T-helper 2 cell treated with Interferon-gamma antibody and Interleukin-4, amounts not matched to agents 5 μg/mL and 100 μg/mL, for 36 hours (primary cell): ENCODE results near the gene LRRC70.
"Not testable (repeated sequence)": the region's sequence is repeated elsewhere in the genome, so short reads cannot be mapped to it uniquely, and the experiment has no call there.

Source experiments
- DNase-seq: peaks from one replicate; pipeline ENCODE4 v3.0.0; 2021; ENCODE audit warnings: low spot score
- H3K27ac Mint-ChIP-seq: one replicate; pipeline ENCODE4 v1.8.0; 2021; ENCODE audit warnings: mild to moderate bottlenecking, mixed read lengths
- H3K27me3 Mint-ChIP-seq: one replicate; pipeline ENCODE4 v1.8.0; 2021; ENCODE audit warnings: low read depth, mixed read lengths
- H3K36me3 Mint-ChIP-seq: one replicate; pipeline ENCODE4 v1.8.0; 2021; ENCODE audit warnings: low read depth, mixed read lengths
- H3K4me1 Mint-ChIP-seq: one replicate; pipeline ENCODE4 v1.8.0; 2021; ENCODE audit warnings: low read depth, mixed read lengths
- H3K4me3 Mint-ChIP-seq: one replicate; pipeline ENCODE4 v1.8.0; 2022; ENCODE audit warnings: mild to moderate bottlenecking, moderate library complexity, mixed read lengths
- H3K9me3 Mint-ChIP-seq: one replicate; pipeline ENCODE4 v1.8.0; 2021; ENCODE audit warnings: mixed read lengths

The LRRC70 gene

GRCh38 chr5:62605638-62606037 is 27.0 kb downstream of the LRRC70 start:
- Mint-ChIP-seq H3K4me3 (no peak overlapping the region), H3K9me3 (no peaks in the 10 kb centered on the region), H3K36me3 (peaks cover 11% of the 10 kb centered on the region), H3K27ac (no peak overlapping the region), H3K4me1 (peaks cover 3% of the 10 kb centered on the region), H3K27me3 (no peaks in the 10 kb centered on the region)
- no peak for DNase-seq

GRCh38 chr5:62606878-62607277 is 28.3 kb downstream of the LRRC70 start:
- DNase-seq, result no peak
- peaks cover 11% of the 10 kb centered on the region for H3K36me3 Mint-ChIP-seq
- no peaks in the 10 kb centered on the region for H3K27me3 Mint-ChIP-seq
- no peak overlapping the region for H3K27ac Mint-ChIP-seq
- H3K4me1 Mint-ChIP-seq, result peaks cover 2% of the 10 kb centered on the region
- H3K4me3 Mint-ChIP-seq, result no peak overlapping the region
- H3K9me3 Mint-ChIP-seq, result no peaks in the 10 kb centered on the region

- no peak overlapping the region for H3K4me3 Mint-ChIP-seq
- H3K36me3 Mint-ChIP-seq, result peaks cover 11% of the 10 kb centered on the region
- no peaks in the 10 kb centered on the region for H3K9me3 Mint-ChIP-seq
- H3K27ac Mint-ChIP-seq, result no peak overlapping the region
- H3K27me3 Mint-ChIP-seq, result no peaks in the 10 kb centered on the region
- DNase-seq, result no peak
- H3K4me1 Mint-ChIP-seq, result no peaks in the 10 kb centered on the region
Observed at GRCh38 chr5:62607615-62608014, 29.0 kb downstream of the LRRC70 start.

GRCh38 chr5:62608529-62609511 is 30.2 kb downstream of the LRRC70 start:
- H3K9me3 Mint-ChIP-seq, result no peaks in the 10 kb centered on the region
- H3K4me1 Mint-ChIP-seq, result no peaks in the 10 kb centered on the region
- H3K36me3 Mint-ChIP-seq, result peaks cover 11% of the 10 kb centered on the region
- DNase-seq, result no peak
- no peak overlapping the region for H3K27ac Mint-ChIP-seq
- no peak overlapping the region for H3K4me3 Mint-ChIP-seq
- no peaks in the 10 kb centered on the region for H3K27me3 Mint-ChIP-seq

- no peak for DNase-seq
- H3K36me3 Mint-ChIP-seq, result peaks cover 4% of the 10 kb centered on the region
Observed at GRCh38 chr5:62614355-62614754, 35.7 kb downstream of the LRRC70 start.

GRCh38 chr5:62616615-62617277 is 38.1 kb downstream of the LRRC70 start:
- H3K4me1 Mint-ChIP-seq, result no peaks in the 10 kb centered on the region
- no peaks in the 10 kb centered on the region for H3K27me3 Mint-ChIP-seq
- H3K27ac Mint-ChIP-seq, result no peak overlapping the region
- H3K36me3 Mint-ChIP-seq, result no peaks in the 10 kb centered on the region
- no peak for DNase-seq
- H3K4me3 Mint-ChIP-seq, result no peak overlapping the region
- no peaks in the 10 kb centered on the region for H3K9me3 Mint-ChIP-seq

More at GRCh38 chr5:62614355-62614754, 35.7 kb downstream of the LRRC70 start:
- Mint-ChIP-seq H3K27ac (no peak overlapping the region), H3K9me3 (no peaks in the 10 kb centered on the region), H3K27me3 (no peaks in the 10 kb centered on the region), H3K4me3 (no peak overlapping the region), H3K4me1 (no peaks in the 10 kb centered on the region)

GRCh38 chr5:62617943-62618342 is 39.3 kb downstream of the LRRC70 start:
- Mint-ChIP-seq H3K4me1 (no peaks in the 10 kb centered on the region), H3K36me3 (no peaks in the 10 kb centered on the region), H3K27ac (no peak overlapping the region), H3K9me3 (no peaks in the 10 kb centered on the region), H3K4me3 (no peak overlapping the region), H3K27me3 (no peaks in the 10 kb centered on the region)
- no peak for DNase-seq

GRCh38 chr5:62620761-62621160 is 42.1 kb downstream of the LRRC70 start:
- H3K9me3 Mint-ChIP-seq, result no peaks in the 10 kb centered on the region
- no peaks in the 10 kb centered on the region for H3K4me1 Mint-ChIP-seq
- DNase-seq, result no peak
- H3K36me3 Mint-ChIP-seq, result no peaks in the 10 kb centered on the region
- no peaks in the 10 kb centered on the region for H3K27me3 Mint-ChIP-seq
- no peak overlapping the region for H3K27ac Mint-ChIP-seq
- no peak overlapping the region for H3K4me3 Mint-ChIP-seq

GRCh38 chr5:62621280-62621679 is 42.7 kb downstream of the LRRC70 start:
- Mint-ChIP-seq H3K4me3 (no peak overlapping the region), H3K36me3 (no peaks in the 10 kb centered on the region), H3K9me3 (no peaks in the 10 kb centered on the region), H3K4me1 (no peaks in the 10 kb centered on the region), H3K27me3 (no peaks in the 10 kb centered on the region), H3K27ac (no peak overlapping the region)
- DNase-seq, result no peak

GRCh38 chr5:62623271-62623670 is 44.7 kb downstream of the LRRC70 start:
- H3K27me3 Mint-ChIP-seq, result no peaks in the 10 kb centered on the region
- H3K27ac Mint-ChIP-seq, result no peak overlapping the region
- no peak for DNase-seq
- H3K36me3 Mint-ChIP-seq, result no peaks in the 10 kb centered on the region
- no peaks in the 10 kb centered on the region for H3K9me3 Mint-ChIP-seq
- H3K4me1 Mint-ChIP-seq, result no peaks in the 10 kb centered on the region
- no peak overlapping the region for H3K4me3 Mint-ChIP-seq

GRCh38 chr5:62624436-62624835 is 45.8 kb downstream of the LRRC70 start:
- not testable (repeated sequence) for H3K27me3 Mint-ChIP-seq, H3K4me3 Mint-ChIP-seq, H3K36me3 Mint-ChIP-seq, H3K27ac Mint-ChIP-seq, DNase-seq, H3K9me3 Mint-ChIP-seq, H3K4me1 Mint-ChIP-seq

GRCh38 chr5:62626534-62626933 is 47.9 kb downstream of the LRRC70 start:
- no peaks in the 10 kb centered on the region for H3K9me3 Mint-ChIP-seq
- H3K36me3 Mint-ChIP-seq, result no peaks in the 10 kb centered on the region
- H3K27me3 Mint-ChIP-seq, result no peaks in the 10 kb centered on the region
- no peak overlapping the region for H3K27ac Mint-ChIP-seq
- no peaks in the 10 kb centered on the region for H3K4me1 Mint-ChIP-seq
- no peak overlapping the region for H3K4me3 Mint-ChIP-seq
- no peak for DNase-seq

- DNase-seq, result no peak
- no peak overlapping the region for H3K27ac Mint-ChIP-seq
- H3K36me3 Mint-ChIP-seq, result no peaks in the 10 kb centered on the region
- H3K4me1 Mint-ChIP-seq, result no peaks in the 10 kb centered on the region
- no peak overlapping the region for H3K4me3 Mint-ChIP-seq
- no peaks in the 10 kb centered on the region for H3K9me3 Mint-ChIP-seq
- H3K27me3 Mint-ChIP-seq, result no peaks in the 10 kb centered on the region
Observed at GRCh38 chr5:62627121-62627520, 48.5 kb downstream of the LRRC70 start.

- no peaks in the 10 kb centered on the region for H3K36me3 Mint-ChIP-seq
- no peaks in the 10 kb centered on the region for H3K4me1 Mint-ChIP-seq
- no peak for DNase-seq
- no peaks in the 10 kb centered on the region for H3K27me3 Mint-ChIP-seq
- no peaks in the 10 kb centered on the region for H3K9me3 Mint-ChIP-seq
- no peak overlapping the region for H3K27ac Mint-ChIP-seq
- no peak overlapping the region for H3K4me3 Mint-ChIP-seq
Observed at GRCh38 chr5:62627901-62628300, 49.3 kb downstream of the LRRC70 start.
